GM12872 (cell line): ENCODE measurements around the gene P4HA1.

Experiments
- TF ChIP-seq, protein P1 (sequence below): IDR thresholded peaks from 3 replicates; pipeline ENCODE4 v1.5.1; 2011; ENCODE audit warnings: low read depth, mild to moderate bottlenecking, low read length, moderate library complexity; ENCODE audit not compliant: insufficient read depth

The P4HA1 gene

DNA sequence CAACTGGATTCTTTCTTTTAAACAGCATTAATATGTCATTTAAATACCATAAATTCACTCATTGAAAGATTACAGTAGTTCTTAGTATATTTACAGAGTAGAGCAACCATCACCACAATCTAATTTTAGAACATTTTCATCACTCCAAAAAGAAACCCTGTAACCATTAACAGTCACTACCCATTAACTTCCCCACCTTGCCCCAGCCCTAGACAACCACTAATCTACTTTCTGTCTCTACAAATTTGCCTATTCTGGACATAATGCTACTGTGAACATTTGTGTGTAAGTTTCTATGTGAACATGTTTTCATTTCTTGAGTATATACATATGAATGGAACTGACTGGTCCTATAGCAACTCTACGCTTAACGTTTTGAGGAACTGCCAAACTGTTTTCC is 42.4 kb downstream of the P4HA1 start:
- TF ChIP-seq, protein P1, sequence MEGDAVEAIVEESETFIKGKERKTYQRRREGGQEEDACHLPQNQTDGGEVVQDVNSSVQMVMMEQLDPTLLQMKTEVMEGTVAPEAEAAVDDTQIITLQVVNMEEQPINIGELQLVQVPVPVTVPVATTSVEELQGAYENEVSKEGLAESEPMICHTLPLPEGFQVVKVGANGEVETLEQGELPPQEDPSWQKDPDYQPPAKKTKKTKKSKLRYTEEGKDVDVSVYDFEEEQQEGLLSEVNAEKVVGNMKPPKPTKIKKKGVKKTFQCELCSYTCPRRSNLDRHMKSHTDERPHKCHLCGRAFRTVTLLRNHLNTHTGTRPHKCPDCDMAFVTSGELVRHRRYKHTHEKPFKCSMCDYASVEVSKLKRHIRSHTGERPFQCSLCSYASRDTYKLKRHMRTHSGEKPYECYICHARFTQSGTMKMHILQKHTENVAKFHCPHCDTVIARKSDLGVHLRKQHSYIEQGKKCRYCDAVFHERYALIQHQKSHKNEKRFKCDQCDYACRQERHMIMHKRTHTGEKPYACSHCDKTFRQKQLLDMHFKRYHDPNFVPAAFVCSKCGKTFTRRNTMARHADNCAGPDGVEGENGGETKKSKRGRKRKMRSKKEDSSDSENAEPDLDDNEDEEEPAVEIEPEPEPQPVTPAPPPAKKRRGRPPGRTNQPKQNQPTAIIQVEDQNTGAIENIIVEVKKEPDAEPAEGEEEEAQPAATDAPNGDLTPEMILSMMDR, result no peak

DNA sequence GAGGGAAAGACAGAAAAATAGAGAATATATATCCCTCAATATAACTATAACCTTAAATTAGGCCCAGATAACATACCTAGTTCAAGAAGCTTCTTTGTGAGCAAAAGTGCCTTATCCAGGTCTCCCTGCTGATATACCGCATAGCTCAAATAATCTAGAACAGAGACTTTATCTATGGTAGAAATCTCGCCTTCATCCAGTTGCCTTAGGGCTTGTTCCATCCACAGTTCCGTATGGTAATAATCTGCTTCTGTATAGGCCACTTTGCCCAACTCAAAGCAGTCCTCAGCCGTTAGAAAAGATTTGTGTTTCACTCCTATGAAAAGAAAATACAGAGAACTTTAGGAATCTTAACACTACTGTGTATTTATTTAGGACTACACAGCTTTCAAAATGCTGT is 43.4 kb downstream of the P4HA1 start:
- TF ChIP-seq, protein P1, result no peak

DNA sequence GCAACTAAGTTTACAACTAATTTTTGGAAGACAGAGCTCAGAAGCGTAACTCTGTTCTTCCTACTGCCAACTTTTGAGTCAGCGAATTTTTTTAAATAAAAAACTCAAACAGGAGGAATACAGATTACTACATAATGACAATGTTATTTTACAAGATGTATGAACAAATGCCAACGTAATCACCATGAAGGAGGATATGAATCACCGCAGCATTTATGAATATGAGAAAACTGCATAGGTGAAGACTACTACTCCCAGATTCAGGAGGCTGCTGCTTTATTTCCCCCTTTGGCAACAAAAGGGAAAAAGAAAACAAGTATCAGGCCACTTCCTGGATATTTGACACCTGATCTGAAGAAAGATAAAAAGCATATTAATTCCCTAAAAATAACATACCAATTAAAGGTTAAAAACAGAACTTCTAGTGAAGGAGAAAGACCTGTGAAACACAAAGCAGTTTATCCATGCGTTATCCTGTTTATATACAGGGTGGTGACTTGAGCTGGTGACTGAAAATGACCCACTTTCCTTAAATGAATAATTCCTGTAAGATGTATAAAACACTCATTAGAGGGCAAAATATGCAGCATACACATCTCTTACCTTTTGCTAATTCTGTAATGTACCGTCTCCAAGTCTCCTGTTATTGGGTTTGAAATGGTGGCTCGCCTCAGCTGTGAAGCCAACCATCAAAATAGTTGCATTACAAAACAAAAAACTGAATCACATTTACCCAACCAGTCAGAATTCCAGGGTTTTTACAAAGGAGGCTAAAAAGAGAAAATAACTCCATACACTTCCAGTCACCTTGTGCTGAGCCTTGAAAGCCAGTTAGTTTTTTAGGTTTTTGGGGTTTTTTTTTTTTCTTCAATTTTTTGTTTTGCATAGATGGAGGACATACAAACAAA is 52.0 kb downstream of the P4HA1 start:
- TF ChIP-seq, protein P1, result no peak

DNA sequence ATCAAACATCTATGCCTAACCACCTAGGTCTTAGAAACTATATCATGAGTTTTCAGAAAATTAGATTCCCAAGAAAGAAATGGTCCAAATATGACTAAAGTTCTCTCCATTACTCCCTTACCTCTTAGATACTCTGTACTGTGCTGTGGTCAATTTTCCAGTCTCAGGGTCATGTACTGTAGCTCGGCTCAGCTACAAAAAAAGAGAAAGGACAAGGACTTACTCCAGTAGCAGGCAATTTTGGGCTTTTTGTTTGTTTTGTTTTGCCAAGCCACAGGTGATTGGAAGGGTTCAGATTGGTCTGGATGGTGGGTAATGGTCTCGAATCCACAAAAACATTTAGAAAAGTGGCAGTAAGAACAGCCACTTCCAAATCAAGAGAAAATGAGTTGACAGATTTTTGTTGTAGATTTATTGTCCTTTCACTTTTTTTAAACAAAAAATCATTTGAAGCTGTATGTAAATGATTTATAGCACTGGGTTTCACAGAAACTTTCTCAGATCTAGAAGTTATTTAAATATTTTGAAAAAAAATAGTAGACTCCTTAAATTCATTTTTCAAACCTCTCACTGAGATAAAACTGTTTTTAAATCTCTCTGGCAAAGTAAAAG is 52.8 kb downstream of the P4HA1 start:
- TF ChIP-seq, protein P1, result no peak

DNA sequence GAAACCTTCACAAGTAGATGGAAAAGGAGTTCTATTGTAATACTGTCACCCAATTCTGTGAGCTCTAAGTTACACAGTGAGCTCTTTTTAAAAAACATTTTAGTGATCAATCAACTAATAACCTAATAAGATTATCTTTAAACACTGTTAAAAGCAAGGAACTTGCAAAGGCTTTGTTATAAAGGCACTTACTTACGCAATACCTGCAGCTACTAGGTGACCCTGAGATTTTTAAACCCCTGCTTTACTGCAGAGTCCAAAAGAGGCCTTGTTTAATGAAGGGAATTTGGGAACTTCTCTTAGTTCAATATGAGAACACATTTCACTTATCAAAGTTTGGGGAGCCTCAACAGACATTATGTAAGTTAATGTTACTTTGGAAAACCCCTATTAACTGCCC is 53.3 kb downstream of the P4HA1 start:
- TF ChIP-seq, protein P1, result no peak

DNA sequence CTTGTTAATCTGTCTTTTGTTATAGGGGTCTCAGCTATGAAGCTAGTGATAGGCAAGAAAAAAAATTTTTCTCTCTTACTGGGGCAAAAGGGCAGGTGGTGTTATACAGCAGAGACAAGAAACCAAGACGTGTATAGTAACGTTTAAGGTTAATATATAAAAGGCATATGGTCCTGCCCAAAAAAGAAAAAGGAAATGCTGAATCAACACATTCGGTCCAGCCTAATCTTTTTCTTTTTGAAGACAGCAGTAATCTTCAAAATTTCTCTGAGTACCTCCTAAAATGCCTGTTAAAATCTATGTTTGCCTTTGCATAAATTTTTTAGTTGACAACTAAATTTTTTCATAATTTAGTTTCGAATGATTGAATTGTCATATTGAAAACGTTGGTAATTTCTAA is 54.5 kb downstream of the P4HA1 start:
- TF ChIP-seq, protein P1, result no peak

DNA sequence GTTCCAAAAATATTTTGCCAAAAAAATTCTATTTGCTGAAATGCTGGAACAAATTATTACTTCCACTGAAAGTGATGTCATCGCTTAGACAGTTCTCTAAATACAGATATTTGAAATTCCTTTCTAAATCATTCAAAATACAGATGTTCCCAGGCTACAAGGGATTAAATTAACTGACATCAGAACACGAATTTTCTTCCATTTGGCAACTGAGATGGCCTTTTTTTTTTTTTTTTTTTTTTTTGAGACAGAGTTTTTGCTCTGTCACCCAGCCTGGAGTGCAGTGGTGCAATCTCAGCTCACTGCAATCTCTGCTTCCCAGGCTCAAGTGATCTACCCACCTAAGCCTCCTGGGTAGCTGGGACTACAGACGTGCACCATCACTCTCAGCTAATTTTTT is 57.0 kb downstream of the P4HA1 start:
- TF ChIP-seq, protein P1, result no peak
